ENCODE measurements around the gene TCF12. TPM values are rescaled to one million over a fixed set of nuclear protein-coding genes. Genes with fewer than 3 reads are reported as not detected.
A peak's percentile ranks its signal among the peaks of the same experiment; 100 is the strongest.

The TCF12 gene
- polyA plus RNA-seq, 3 donors, result 15.8 to 52.5 (median 27.6) TPM

DNA sequence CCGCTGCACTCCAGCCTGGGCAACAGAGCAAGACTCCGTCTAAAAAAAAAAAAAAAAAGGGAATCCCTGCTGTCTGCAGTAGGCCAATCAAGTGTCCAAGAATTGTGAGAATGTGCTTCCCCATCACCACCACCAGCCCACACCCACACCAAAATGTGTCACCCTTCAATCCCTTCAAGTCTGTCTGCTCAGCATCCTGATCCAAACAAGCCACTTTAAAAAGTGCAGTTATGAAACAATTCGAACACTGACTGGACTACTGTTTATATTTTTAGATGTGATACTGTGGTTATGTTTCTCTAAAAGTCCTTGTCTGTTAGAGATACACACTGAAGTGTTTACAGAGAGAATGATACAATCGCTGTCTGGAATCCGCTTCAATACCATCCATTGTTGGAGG is 379.8 kb downstream of the TCF12 start:
- Mint-ChIP-seq H3K9me3 (no peaks in the 10 kb centered on the region), H3K36me3 (peaks cover 0 to 6% of the 10 kb centered on the region in 2 donors), H3K4me1 (peaks cover 58% of the 10 kb centered on the region), H3K4me3 (no peak overlapping the region), H3K27ac (peak overlapping the region in 4 of 7 donors; percentile 6 to 78 (median 60)), H3K27me3 (ENCODE audit: low read depth in 3 of 3) (no peaks in the 10 kb centered on the region)
- Histone ChIP-seq H3K79me2 (ENCODE audit: insufficient read depth, low read length) (peaks cover 29% of the 10 kb centered on the region), H3K27me3 (ENCODE audit: control insufficient read depth in 2 of 2, insufficient read depth in 2 of 2, low read length in 2 of 2) (no peaks in the 10 kb centered on the region), H3K9ac (ENCODE audit: insufficient read depth, low read length, poor library complexity, severe bottlenecking) (no peak overlapping the region), H3K27ac (ENCODE audit: low read depth in 1 of 2, low read length in 2 of 2) (peak overlapping the region in 1 of 2 donors; percentile 74), H3K4me2 (replicated peaks; ENCODE audit: extremely low read depth, low read length, poor library complexity, severe bottlenecking) (no peak overlapping the region), H3K4me3 (replicated peaks in 1 of 3; ENCODE audit: low read depth in 2 of 3, low read length in 3 of 3) (no peak overlapping the region), H3K36me3 (replicated peaks in 1 of 2; ENCODE audit: control insufficient read depth in 1 of 2, insufficient read depth in 2 of 2, low read length in 2 of 2) (no peaks in the 10 kb centered on the region), H2AFZ (ENCODE audit: insufficient read depth, low read depth, low read length, poor library complexity, severe bottlenecking) (no peak overlapping the region), H4K20me1 (ENCODE audit: insufficient read depth, low read length) (no peaks in the 10 kb centered on the region), H3K4me1 (ENCODE audit: control insufficient read depth in 1 of 2, insufficient read depth in 2 of 2, low read length in 2 of 2) (peaks cover 30 to 37% of the 10 kb centered on the region in 2 donors), H3K9me3 (replicated peaks in 1 of 2; ENCODE audit: control insufficient read depth in 1 of 2, insufficient read depth in 1 of 2, low read length in 2 of 2) (no peaks in the 10 kb centered on the region)
- TF ChIP-seq, protein P1, sequence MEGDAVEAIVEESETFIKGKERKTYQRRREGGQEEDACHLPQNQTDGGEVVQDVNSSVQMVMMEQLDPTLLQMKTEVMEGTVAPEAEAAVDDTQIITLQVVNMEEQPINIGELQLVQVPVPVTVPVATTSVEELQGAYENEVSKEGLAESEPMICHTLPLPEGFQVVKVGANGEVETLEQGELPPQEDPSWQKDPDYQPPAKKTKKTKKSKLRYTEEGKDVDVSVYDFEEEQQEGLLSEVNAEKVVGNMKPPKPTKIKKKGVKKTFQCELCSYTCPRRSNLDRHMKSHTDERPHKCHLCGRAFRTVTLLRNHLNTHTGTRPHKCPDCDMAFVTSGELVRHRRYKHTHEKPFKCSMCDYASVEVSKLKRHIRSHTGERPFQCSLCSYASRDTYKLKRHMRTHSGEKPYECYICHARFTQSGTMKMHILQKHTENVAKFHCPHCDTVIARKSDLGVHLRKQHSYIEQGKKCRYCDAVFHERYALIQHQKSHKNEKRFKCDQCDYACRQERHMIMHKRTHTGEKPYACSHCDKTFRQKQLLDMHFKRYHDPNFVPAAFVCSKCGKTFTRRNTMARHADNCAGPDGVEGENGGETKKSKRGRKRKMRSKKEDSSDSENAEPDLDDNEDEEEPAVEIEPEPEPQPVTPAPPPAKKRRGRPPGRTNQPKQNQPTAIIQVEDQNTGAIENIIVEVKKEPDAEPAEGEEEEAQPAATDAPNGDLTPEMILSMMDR (IDR thresholded peaks at IDR 0.05), result no peak
- intact Hi-C loops (cut with micrococcal nuclease), result no loop called here
- peak in 1 of 3 donors; percentile 67 for DNase-seq
- no CpG with 5 or more reads among the region's 5 CpGs for WGBS (ENCODE audit: insufficient coverage)

DNA sequence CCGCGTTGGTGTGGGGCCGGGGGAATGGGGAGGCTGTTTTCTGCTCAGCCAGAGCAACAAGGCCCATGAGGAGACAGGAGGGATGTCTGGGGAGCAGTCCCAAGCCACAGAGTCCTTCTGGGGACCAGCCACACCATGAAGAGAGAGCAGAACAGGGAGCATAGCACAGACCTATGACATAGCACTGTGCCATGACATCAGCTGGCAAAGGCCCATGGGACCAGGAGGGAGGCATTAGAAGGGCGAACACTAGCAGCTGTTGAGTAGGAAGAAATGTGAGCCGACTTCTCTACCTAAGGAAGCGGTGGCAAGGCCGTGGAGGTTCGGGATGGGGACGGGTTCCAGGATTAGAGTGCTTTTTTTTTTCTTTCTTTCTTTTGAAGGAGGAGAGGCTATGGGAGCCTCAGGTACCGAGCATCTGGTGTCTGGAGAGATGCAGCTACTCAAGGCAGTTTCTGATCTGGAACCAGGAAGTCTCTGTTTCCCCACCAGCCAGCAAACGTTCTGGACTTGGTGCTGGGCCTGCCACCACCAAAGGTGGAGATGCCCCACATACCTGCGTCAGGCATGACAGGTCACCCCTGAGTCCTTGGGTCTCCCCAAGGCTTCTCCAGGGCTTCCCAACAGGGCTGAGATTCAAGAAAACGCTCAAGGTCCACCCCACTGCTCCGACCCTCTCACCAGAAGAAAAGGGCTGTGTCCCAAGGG is 380.6 kb downstream of the TCF12 start:
- peaks cover 62% of the 10 kb centered on the region for H3K4me1 Mint-ChIP-seq
- H3K27me3 ChIP-seq (ENCODE audit: control insufficient read depth in 2 of 2, insufficient read depth in 2 of 2, low read length in 2 of 2), result no peaks in the 10 kb centered on the region
- intact Hi-C loops (cut with micrococcal nuclease), result no loop called here
- peak overlapping the region; percentile 58 for H3K4me2 ChIP-seq (replicated peaks; ENCODE audit: extremely low read depth, low read length, poor library complexity, severe bottlenecking)
- H3K9me3 Mint-ChIP-seq, result no peaks in the 10 kb centered on the region
- peaks cover 30 to 37% of the 10 kb centered on the region in 2 donors for H3K4me1 ChIP-seq (ENCODE audit: control insufficient read depth in 1 of 2, insufficient read depth in 2 of 2, low read length in 2 of 2)
- H3K9ac ChIP-seq (ENCODE audit: insufficient read depth, low read length, poor library complexity, severe bottlenecking), result no peak overlapping the region
- H3K27me3 Mint-ChIP-seq (ENCODE audit: low read depth in 3 of 3), result no peaks in the 10 kb centered on the region
- peaks cover 0 to 6% of the 10 kb centered on the region in 2 donors for H3K36me3 Mint-ChIP-seq
- peak overlapping the region; percentile 41 to 74 for H3K27ac ChIP-seq (ENCODE audit: low read depth in 1 of 2, low read length in 2 of 2)
- H3K4me3 ChIP-seq (replicated peaks in 1 of 3; ENCODE audit: low read depth in 2 of 3, low read length in 3 of 3), result no peak overlapping the region
- WGBS (ENCODE audit: insufficient coverage), result 73% methylated on average over 5 of the region's 14 CpGs
- no peaks in the 10 kb centered on the region for H3K36me3 ChIP-seq (replicated peaks in 1 of 2; ENCODE audit: control insufficient read depth in 1 of 2, insufficient read depth in 2 of 2, low read length in 2 of 2)
- peak overlapping the region; percentile 20 to 88 (median 41) for H3K27ac Mint-ChIP-seq
- H3K4me3 Mint-ChIP-seq, result no peak overlapping the region
- no peak overlapping the region for H2AFZ ChIP-seq (ENCODE audit: insufficient read depth, low read depth, low read length, poor library complexity, severe bottlenecking)
- no peaks in the 10 kb centered on the region for H3K9me3 ChIP-seq (replicated peaks in 1 of 2; ENCODE audit: control insufficient read depth in 1 of 2, insufficient read depth in 1 of 2, low read length in 2 of 2)
- no peak for DNase-seq
- H3K79me2 ChIP-seq (ENCODE audit: insufficient read depth, low read length), result peaks cover 36% of the 10 kb centered on the region
- H4K20me1 ChIP-seq (ENCODE audit: insufficient read depth, low read length), result no peaks in the 10 kb centered on the region
- TF ChIP-seq, protein P1 (IDR thresholded peaks at IDR 0.05), result no peak

Data from CD14-positive monocyte (primary cell).